ENCODE measurements around the gene NOL8.

Gene NOL8

DNA sequence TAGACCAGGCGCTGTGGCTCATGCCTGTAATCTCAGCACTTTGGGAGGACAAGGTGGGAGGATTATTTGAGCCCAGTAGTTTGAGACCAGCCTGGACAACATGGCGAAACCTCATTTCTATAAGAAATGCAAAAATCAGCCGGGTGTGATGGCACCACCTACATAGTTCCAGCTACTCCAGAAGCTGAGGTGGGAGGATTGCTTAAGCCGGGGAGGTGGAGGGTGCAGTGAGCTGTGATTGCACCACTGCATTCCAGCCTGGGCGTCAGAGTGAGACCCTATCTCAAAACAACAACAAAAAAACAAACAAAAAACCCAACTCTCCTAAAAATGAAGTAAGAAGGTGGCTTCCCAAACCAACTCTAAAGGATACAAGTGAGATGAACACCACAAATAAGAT, 54.6 kb downstream of the NOL8 start:
- H3K9ac ChIP-seq (ENCODE audit: low read length): no peak overlapping the region
- no peak overlapping the region for H2AFZ ChIP-seq (ENCODE audit: low read depth, low read length)
- no peak overlapping the region for H3K14ac ChIP-seq (ENCODE audit: low read length in 2 of 2)
- H3K4me3 ChIP-seq (ENCODE audit: insufficient read depth in 1 of 2, low read depth in 1 of 2, low read length in 2 of 2): no peak overlapping the region
- H3K79me1 ChIP-seq (replicated peaks; ENCODE audit: low read length, poor library complexity, severe bottlenecking): peaks cover 14% of the 10 kb centered on the region
- H3K4me1 ChIP-seq (ENCODE audit: control insufficient read depth, insufficient read depth, low read depth, low read length): no peaks in the 10 kb centered on the region
- DNase-seq: no peak
- no peaks in the 10 kb centered on the region for H3K27me3 ChIP-seq (ENCODE audit: control insufficient read depth in 1 of 2, insufficient read depth in 1 of 2, low read length in 2 of 2)
- no peak overlapping the region for H2AK5ac ChIP-seq (ENCODE audit: low read length, severe bottlenecking)
- peaks cover 50 to 99% of the 10 kb centered on the region in 2 experiments for H3K36me3 ChIP-seq (ENCODE audit: control insufficient read depth in 1 of 2, insufficient read depth in 2 of 2, low read depth in 1 of 2, low read length in 2 of 2)
- H2BK5ac ChIP-seq (ENCODE audit: low read depth, low read length, poor library complexity, severe bottlenecking): no peak overlapping the region
- H3K4ac ChIP-seq (ENCODE audit: low read depth in 1 of 2, low read length in 2 of 2): no peak overlapping the region
- no peak overlapping the region for H4K8ac ChIP-seq (ENCODE audit: low read length)
- H2BK12ac ChIP-seq (ENCODE audit: low read length in 2 of 2): no peak overlapping the region
- no peak overlapping the region for H3K4me2 ChIP-seq (ENCODE audit: low read length, poor library complexity, severe bottlenecking)
- H2BK15ac ChIP-seq (ENCODE audit: low read depth, poor library complexity, severe bottlenecking): no peak overlapping the region
- no peak overlapping the region for H4K91ac ChIP-seq (ENCODE audit: low read length)
- H3K18ac ChIP-seq (ENCODE audit: low read depth in 1 of 2, low read length in 2 of 2): no peak overlapping the region
- H3K23ac ChIP-seq (ENCODE audit: low read length in 2 of 2): no peak overlapping the region
- H2BK120ac ChIP-seq (ENCODE audit: low read depth, low read length): no peak overlapping the region
- no peak overlapping the region for H3K27ac ChIP-seq (ENCODE audit: low read length, poor library complexity, severe bottlenecking)
- 96% methylated on average over 4 of the region's 5 CpGs for WGBS
- H3K9me3 ChIP-seq (ENCODE audit: control insufficient read depth, low read length): no peaks in the 10 kb centered on the region

DNA sequence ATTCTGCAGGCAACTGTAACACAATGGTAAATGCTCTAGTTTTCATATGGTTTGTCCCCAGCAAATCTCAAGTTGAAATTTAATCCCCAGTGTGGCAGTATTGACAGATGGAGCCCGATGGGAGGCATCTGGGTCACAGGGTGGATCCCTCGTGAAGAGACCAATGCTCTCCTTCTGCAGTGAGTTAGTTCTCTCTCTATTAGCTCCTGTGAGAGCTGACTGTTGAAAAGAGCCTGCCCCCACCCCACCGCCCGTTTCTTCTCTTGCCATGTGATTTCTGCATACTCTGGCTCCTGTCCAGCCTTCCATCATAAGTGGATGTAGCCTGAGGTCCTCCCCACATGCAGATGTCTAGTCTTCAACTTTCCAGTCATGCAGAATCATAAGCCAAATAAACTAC, 58.7 kb downstream of the NOL8 start:
- H2AFZ ChIP-seq (ENCODE audit: low read depth, low read length): no peak overlapping the region
- no peak overlapping the region for H3K4ac ChIP-seq (ENCODE audit: low read depth in 1 of 2, low read length in 2 of 2)
- H3K27ac ChIP-seq (ENCODE audit: low read length, poor library complexity, severe bottlenecking): no peak overlapping the region
- no peak overlapping the region for H3K4me3 ChIP-seq (ENCODE audit: insufficient read depth in 1 of 2, low read depth in 1 of 2, low read length in 2 of 2)
- no peak overlapping the region for H3K18ac ChIP-seq (ENCODE audit: low read depth in 1 of 2, low read length in 2 of 2)
- H2BK12ac ChIP-seq (ENCODE audit: low read length in 2 of 2): no peak overlapping the region
- H3K79me1 ChIP-seq (replicated peaks; ENCODE audit: low read length, poor library complexity, severe bottlenecking): peaks cover 18% of the 10 kb centered on the region
- H4K8ac ChIP-seq (ENCODE audit: low read length): no peak overlapping the region
- no peak overlapping the region for H2BK15ac ChIP-seq (ENCODE audit: low read depth, poor library complexity, severe bottlenecking)
- DNase-seq: no peak
- H2BK120ac ChIP-seq (ENCODE audit: low read depth, low read length): no peak overlapping the region
- no peak overlapping the region for H3K14ac ChIP-seq (ENCODE audit: low read length in 2 of 2)
- no peak overlapping the region for H3K23ac ChIP-seq (ENCODE audit: low read length in 2 of 2)
- no peaks in the 10 kb centered on the region for H3K27me3 ChIP-seq (ENCODE audit: control insufficient read depth in 1 of 2, insufficient read depth in 1 of 2, low read length in 2 of 2)
- peaks cover 55 to 100% of the 10 kb centered on the region in 2 experiments for H3K36me3 ChIP-seq (ENCODE audit: control insufficient read depth in 1 of 2, insufficient read depth in 2 of 2, low read depth in 1 of 2, low read length in 2 of 2)
- H3K4me1 ChIP-seq (ENCODE audit: control insufficient read depth, insufficient read depth, low read depth, low read length): no peaks in the 10 kb centered on the region
- no peaks in the 10 kb centered on the region for H3K9me3 ChIP-seq (ENCODE audit: control insufficient read depth, low read length)
- H3K9ac ChIP-seq (ENCODE audit: low read length): no peak overlapping the region
- H2BK5ac ChIP-seq (ENCODE audit: low read depth, low read length, poor library complexity, severe bottlenecking): no peak overlapping the region
- H3K4me2 ChIP-seq (ENCODE audit: low read length, poor library complexity, severe bottlenecking): no peak overlapping the region
- WGBS: 96% methylated on average over 4 of the region's 4 CpGs
- no peak overlapping the region for H2AK5ac ChIP-seq (ENCODE audit: low read length, severe bottlenecking)
- no peak overlapping the region for H4K91ac ChIP-seq (ENCODE audit: low read length)

- DNase-seq: peak; percentile 37
- peaks cover 52 to 99% of the 10 kb centered on the region in 2 experiments for H3K36me3 ChIP-seq (ENCODE audit: control insufficient read depth in 1 of 2, insufficient read depth in 2 of 2, low read depth in 1 of 2, low read length in 2 of 2)
- peaks cover 18% of the 10 kb centered on the region for H3K79me1 ChIP-seq (replicated peaks; ENCODE audit: low read length, poor library complexity, severe bottlenecking)
- no peaks in the 10 kb centered on the region for H3K9me3 ChIP-seq (ENCODE audit: control insufficient read depth, low read length)
- no peak overlapping the region for H3K18ac ChIP-seq (ENCODE audit: low read depth in 1 of 2, low read length in 2 of 2)
- H3K23ac ChIP-seq (ENCODE audit: low read length in 2 of 2): no peak overlapping the region
- H3K4ac ChIP-seq (ENCODE audit: low read depth in 1 of 2, low read length in 2 of 2): no peak overlapping the region
- no peak overlapping the region for H3K27ac ChIP-seq (ENCODE audit: low read length, poor library complexity, severe bottlenecking)
- H3K4me3 ChIP-seq (ENCODE audit: insufficient read depth in 1 of 2, low read depth in 1 of 2, low read length in 2 of 2): no peak overlapping the region
- H3K27me3 ChIP-seq (ENCODE audit: control insufficient read depth in 1 of 2, insufficient read depth in 1 of 2, low read length in 2 of 2): no peaks in the 10 kb centered on the region
- H2BK15ac ChIP-seq (ENCODE audit: low read depth, poor library complexity, severe bottlenecking): no peak overlapping the region
- H2AK5ac ChIP-seq (ENCODE audit: low read length, severe bottlenecking): no peak overlapping the region
- 97% methylated on average over 2 of the region's 3 CpGs for WGBS
- H4K8ac ChIP-seq (ENCODE audit: low read length): no peak overlapping the region
- no peaks in the 10 kb centered on the region for H3K4me1 ChIP-seq (ENCODE audit: control insufficient read depth, insufficient read depth, low read depth, low read length)
- no peak overlapping the region for H4K91ac ChIP-seq (ENCODE audit: low read length)
- no peak overlapping the region for H2BK5ac ChIP-seq (ENCODE audit: low read depth, low read length, poor library complexity, severe bottlenecking)
- no peak overlapping the region for H2BK120ac ChIP-seq (ENCODE audit: low read depth, low read length)
- no peak overlapping the region for H3K9ac ChIP-seq (ENCODE audit: low read length)
- no peak overlapping the region for H2BK12ac ChIP-seq (ENCODE audit: low read length in 2 of 2)
- H2AFZ ChIP-seq (ENCODE audit: low read depth, low read length): no peak overlapping the region
- no peak overlapping the region for H3K4me2 ChIP-seq (ENCODE audit: low read length, poor library complexity, severe bottlenecking)
- H3K14ac ChIP-seq (ENCODE audit: low read length in 2 of 2): no peak overlapping the region
These were observed 60.0 kb downstream of the NOL8 start for GRCh38 chr9:92265154-92265553.

GRCh38 chr9:92263131-92263530, 62.0 kb downstream of the NOL8 start:
- H3K79me1 ChIP-seq (replicated peaks; ENCODE audit: low read length, poor library complexity, severe bottlenecking): peaks cover 18% of the 10 kb centered on the region
- no peak overlapping the region for H3K4ac ChIP-seq (ENCODE audit: low read depth in 1 of 2, low read length in 2 of 2)
- H3K27ac ChIP-seq (ENCODE audit: low read length, poor library complexity, severe bottlenecking): no peak overlapping the region
- H3K18ac ChIP-seq (ENCODE audit: low read depth in 1 of 2, low read length in 2 of 2): no peak overlapping the region
- H4K91ac ChIP-seq (ENCODE audit: low read length): no peak overlapping the region
- H3K23ac ChIP-seq (ENCODE audit: low read length in 2 of 2): no peak overlapping the region
- H3K4me2 ChIP-seq (ENCODE audit: low read length, poor library complexity, severe bottlenecking): no peak overlapping the region
- no peak overlapping the region for H2AFZ ChIP-seq (ENCODE audit: low read depth, low read length)
- DNase-seq: no peak
- H3K9ac ChIP-seq (ENCODE audit: low read length): no peak overlapping the region
- no peaks in the 10 kb centered on the region for H3K27me3 ChIP-seq (ENCODE audit: control insufficient read depth in 1 of 2, insufficient read depth in 1 of 2, low read length in 2 of 2)
- H3K9me3 ChIP-seq (ENCODE audit: control insufficient read depth, low read length): no peaks in the 10 kb centered on the region
- H4K8ac ChIP-seq (ENCODE audit: low read length): no peak overlapping the region
- peaks cover 55 to 99% of the 10 kb centered on the region in 2 experiments for H3K36me3 ChIP-seq (ENCODE audit: control insufficient read depth in 1 of 2, insufficient read depth in 2 of 2, low read depth in 1 of 2, low read length in 2 of 2)
- no peaks in the 10 kb centered on the region for H3K4me1 ChIP-seq (ENCODE audit: control insufficient read depth, insufficient read depth, low read depth, low read length)
- H2AK5ac ChIP-seq (ENCODE audit: low read length, severe bottlenecking): no peak overlapping the region
- no peak overlapping the region for H2BK12ac ChIP-seq (ENCODE audit: low read length in 2 of 2)
- no peak overlapping the region for H3K14ac ChIP-seq (ENCODE audit: low read length in 2 of 2)
- H2BK15ac ChIP-seq (ENCODE audit: low read depth, poor library complexity, severe bottlenecking): no peak overlapping the region
- no peak overlapping the region for H3K4me3 ChIP-seq (ENCODE audit: insufficient read depth in 1 of 2, low read depth in 1 of 2, low read length in 2 of 2)
- H2BK120ac ChIP-seq (ENCODE audit: low read depth, low read length): no peak overlapping the region
- 61% methylated on average over 1 of the region's 1 CpG for WGBS
- no peak overlapping the region for H2BK5ac ChIP-seq (ENCODE audit: low read depth, low read length, poor library complexity, severe bottlenecking)
